HepG2 (cell line): ENCODE measurements around the gene CHID1. TPM values are rescaled to one million over a fixed set of nuclear protein-coding genes. Genes with fewer than 3 reads are reported as not detected.

Experiments
- ATAC-seq: fragments of 200-7000 bp; cut with Tn5 transposase; 3 replicates; pipeline ENCODE4 v1.9.1; 2020; ENCODE audit warnings: mild to moderate bottlenecking, moderate library complexity
- BruUV-seq: library from RNA; stranded (reverse); fragments of 400-500 nt; replicated peaks from 2 replicates; lab custom pipeline; 2021; lab: Mats Ljungman, UMichigan
- CTCF ChIA-PET: fragments of 300-600 bp; formaldehyde crosslinking; extraction: SDS; loops from one replicate; lab custom pipeline; 2021; ENCODE audit warnings: low total read pairs, inconsistent platforms, low intra/inter-chr PET ratio; lab: Yijun Ruan, JAX
- POLR2A ChIA-PET: fragments of 350-600 bp; sonication (Branson Sonifier 250); formaldehyde crosslinking; loops from one replicate; lab custom pipeline; 2020; ENCODE audit warnings: antibody characterized with exemption, inconsistent platforms; lab: Yijun Ruan, JAX
- DNase-seq: peaks from one replicate; pipeline ENCODE4 v3.0.0-alpha.2; 2015; ENCODE audit warnings: low spot score
- FAIRE-seq: peaks from 3 replicates; lab custom pipeline; 2011; peaks lifted over from hg19 to GRCh38; lab: Jason Lieb, UNC
- H2AFZ ChIP-seq: one replicate; pipeline ENCODE4 v1.6.1; 2011; ENCODE audit warnings: low read length, inconsistent platforms
- H3K27ac ChIP-seq: fragments of 300-600 bp; 3 replicates; pipeline ENCODE4 v1.8.0; 2011; ENCODE audit warnings: mixed run types, mild to moderate bottlenecking, mixed read lengths, low read length, inconsistent platforms; ENCODE audit not compliant: insufficient read depth; ENCODE audit errors: extremely low read length
- H3K27me3 ChIP-seq, 2 experiments: fragments of 200-600 bp in 1 of 2; 2 replicates in 1 of 2; 3 replicates in 1 of 2; pipeline versions ENCODE4 v1.6.0 to v1.8.0; 2011; ENCODE audit warnings: low read length in 2 of 2, mild to moderate bottlenecking in 2 of 2, moderate library complexity in 2 of 2, inconsistent platforms in 1 of 2; ENCODE audit not compliant: insufficient read depth in 2 of 2, control insufficient read depth in 1 of 2
- H3K36me3 ChIP-seq, 2 experiments: fragments of 200-600 bp in 1 of 2; replicated peaks in 1 of 2; 2 replicates in 1 of 2; 3 replicates in 1 of 2; pipeline versions ENCODE4 v1.5.1 to v1.8.0; 2011; ENCODE audit warnings: low read length in 2 of 2, inconsistent platforms in 1 of 2; ENCODE audit not compliant: insufficient read depth in 2 of 2, control insufficient read depth in 1 of 2
- H3K4me1 ChIP-seq: 2 replicates; pipeline ENCODE4 v1.5.1; 2012; ENCODE audit warnings: low read length, inconsistent platforms; ENCODE audit not compliant: insufficient read depth
- H3K4me2 ChIP-seq: 2 replicates; pipeline ENCODE4 v1.6.0; 2011; ENCODE audit warnings: low read depth, low read length, inconsistent platforms
- H3K4me3 ChIP-seq, 3 experiments: fragments of 200-600 bp in 1 of 3; sonication (generic), shearing (Covaris generic) in 1 of 3; replicated peaks in 1 of 3; 2 replicates each; pipeline ENCODE4 v1.5.1; 2011 to 2016; ENCODE audit warnings: low read length in 3 of 3, inconsistent platforms in 2 of 3, low read depth in 2 of 3, mild to moderate bottlenecking in 2 of 3, control low read depth in 1 of 3, mixed read lengths in 1 of 3; ENCODE audit not compliant: insufficient read depth in 1 of 3
- H3K79me2 ChIP-seq: one replicate; pipeline ENCODE4 v1.6.1; 2011; ENCODE audit warnings: low read length, inconsistent platforms; ENCODE audit not compliant: insufficient read depth
- H3K9ac ChIP-seq: 2 replicates; pipeline ENCODE4 v1.6.0; 2011; ENCODE audit warnings: mild to moderate bottlenecking, low read depth, low read length, inconsistent platforms; ENCODE audit not compliant: insufficient read depth
- H3K9me3 ChIP-seq: 2 replicates; pipeline ENCODE4 v1.5.1; 2012; ENCODE audit warnings: mild to moderate bottlenecking, low read length
- H4K20me1 ChIP-seq: 2 replicates; pipeline ENCODE4 v1.6.0; 2011; ENCODE audit warnings: inconsistent platforms, mild to moderate bottlenecking, low read length, moderate library complexity; ENCODE audit not compliant: insufficient read depth
- HHEX ChIP-seq: IDR thresholded peaks from 2 replicates; pipeline ENCODE4 v1.6.1; 2016; ENCODE audit warnings: control low read depth
- KMT2A ChIP-seq: sonication (generic); formaldehyde crosslinking; IDR thresholded peaks from 2 replicates; pipeline ENCODE4 v1.4.0; 2020; ENCODE audit warnings: missing genetic modification reagents
- MXD4 ChIP-seq: IDR thresholded peaks from 2 replicates; pipeline ENCODE4 v1.6.1; 2016; ENCODE audit warnings: mild to moderate bottlenecking, missing biosample characterization, missing genetic modification reagents
- RAD21 ChIP-seq: fragments of 450-650 bp; formaldehyde crosslinking; IDR thresholded peaks from 2 replicates; pipeline ENCODE4 v1.5.0; 2020; ENCODE audit warnings: mild to moderate bottlenecking
- RBFOX2 ChIP-seq: fragments of 200-400 bp; formaldehyde crosslinking; IDR thresholded peaks from 2 replicates; pipeline ENCODE4 v1.6.1; 2017; ENCODE audit warnings: low read depth, mild to moderate bottlenecking, low read length
- ZNF296 ChIP-seq: sonication (generic); formaldehyde crosslinking; conservative IDR thresholded peaks from 2 replicates; pipeline ENCODE4 v1.5.0; 2020; ENCODE audit warnings: mild to moderate bottlenecking, missing genetic modification reagents
- ZNF562 ChIP-seq: sonication (generic); formaldehyde crosslinking; IDR thresholded peaks from 2 replicates; pipeline ENCODE4 v1.8.0; 2022; ENCODE audit warnings: missing genetic modification reagents, borderline replicate concordance
- ZNF839 ChIP-seq: sonication (generic); formaldehyde crosslinking; IDR thresholded peaks from 2 replicates; pipeline ENCODE4 v1.4.0; 2020; ENCODE audit warnings: missing genetic modification reagents, mild to moderate bottlenecking, borderline replicate concordance
- WGBS: methylation state at CpG from one replicate; pipeline ENCODE4 v1.1.6; 2017; ENCODE audit warnings: low lambda C conversion rate; 5-methylcytosine and 5-hydroxymethylcytosine counted together
- in situ Hi-C: cut with HindIII; loops from 2 replicates; pipeline ENCODE4 v1.10.0; 2017; ENCODE audit warnings: low pct_unique_long_range_greater_than_20kb; ENCODE audit not compliant: extremely low pct_ligation_motif_present
- intact Hi-C: fragments of 100-400 bp; cut with micrococcal nuclease; formaldehyde crosslinking; loops from one replicate; pipeline ENCODE4 v1.10.0; 2022; ENCODE audit not compliant: unreplicated experiment
- polyA plus RNA-seq, 8 experiments: library from polyadenylated mRNA; depleted of rRNA in 3 of 8; stranded (reverse) in 7 of 8; unstranded in 1 of 8; fragments of >200 nt; fragmentation: Illumina TruSeq in 4 of 8; extraction: Trizol in 4 of 8; gene quantifications; 2 replicates each; pipeline versions ENCODE4 v1.2.1 to v1.2.3, GENCODE V29; 2011 to 2016; ENCODE audit warnings: low read depth in 4 of 8, missing spikeins in 1 of 8, mixed read lengths in 1 of 8; ENCODE audit not compliant: insufficient read depth in 1 of 8
- total RNA-seq, 5 experiments: library from RNA; depleted of rRNA; stranded (reverse); fragments of >200 nt; fragmentation: Illumina TruSeq; extraction: Trizol; gene quantifications; 2 replicates each; pipeline ENCODE4 v1.2.3, GENCODE V29; 2016; ENCODE audit warnings: low read depth in 1 of 5

The CHID1 gene
- total and polyA plus RNA-seq, 2 of the 13 experiments (the other 11 are each of a cell fraction or from before 2014, with no cell fraction given) = 65.1 to 93.6 TPM

DNA sequence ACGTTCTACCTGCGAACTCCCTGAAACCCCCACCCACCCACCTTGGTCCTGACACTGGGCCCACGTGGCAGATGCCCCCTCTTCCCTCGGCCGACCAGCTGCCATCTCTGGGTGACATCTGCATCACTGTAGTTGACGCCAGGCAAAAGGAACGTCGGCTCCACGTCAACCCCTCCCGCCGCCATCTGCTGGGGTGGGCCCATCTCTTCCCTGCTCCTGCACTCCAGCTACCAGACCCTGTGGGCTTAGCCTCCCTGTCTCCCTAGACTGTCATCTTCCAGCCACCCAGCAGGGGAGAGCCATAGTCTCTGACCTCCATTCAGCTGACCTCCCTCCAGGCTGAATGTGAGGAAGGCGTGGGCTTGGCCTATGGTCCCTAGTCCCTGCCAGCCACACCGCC is 21.4 kb downstream of the CHID1 start (continued):
- TF ChIP-seq ZNF562 (CRISPR knock-in tag) = no peak

DNA sequence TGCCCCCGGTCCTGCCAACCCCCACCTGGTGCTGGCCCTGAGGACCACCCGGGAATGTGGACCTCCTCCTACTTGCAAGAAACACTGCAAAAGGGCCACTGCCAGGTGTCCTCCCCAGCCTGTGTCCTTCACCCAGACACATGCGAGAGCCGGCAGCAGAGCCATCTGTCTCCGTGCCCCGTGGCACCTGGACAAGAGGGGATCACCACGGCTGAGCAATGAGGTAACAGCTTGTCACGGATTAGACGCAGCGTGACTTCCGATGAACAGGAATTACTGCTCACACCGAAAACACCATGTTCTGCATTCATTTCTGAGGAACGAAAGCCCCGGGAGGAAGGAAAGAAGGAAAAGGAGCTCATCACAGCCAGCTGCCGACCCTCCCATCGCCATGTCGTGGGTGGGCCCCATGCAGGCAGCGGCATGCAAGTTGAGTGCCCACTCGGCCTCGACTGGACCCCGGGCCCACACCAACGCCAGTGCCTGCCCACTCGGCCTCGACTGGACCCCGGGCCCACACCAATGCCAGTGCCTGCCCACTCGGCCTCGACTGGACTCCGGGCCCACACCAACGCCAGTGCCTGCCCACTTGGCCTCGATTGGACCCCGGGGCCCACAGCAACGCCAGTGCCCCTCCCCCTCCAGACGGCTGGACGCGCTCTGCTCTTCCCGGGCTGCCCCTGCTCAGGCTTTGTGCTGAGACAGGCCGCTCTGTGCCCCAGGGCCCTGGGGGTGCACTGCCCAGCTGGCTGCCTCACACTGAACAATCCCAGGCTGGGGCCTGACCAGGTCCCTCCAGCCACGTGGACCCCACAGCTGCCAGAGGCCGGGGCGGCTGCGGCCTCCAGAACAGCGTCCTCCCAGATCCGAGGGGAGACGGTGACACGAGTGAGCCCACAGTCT is 22.0 kb downstream of the CHID1 start:
- DNase-seq = no peak
- 93% methylated on average over 31 of the region's 45 CpGs for WGBS
- POLR2A ChIA-PET = no interaction called here

DNA sequence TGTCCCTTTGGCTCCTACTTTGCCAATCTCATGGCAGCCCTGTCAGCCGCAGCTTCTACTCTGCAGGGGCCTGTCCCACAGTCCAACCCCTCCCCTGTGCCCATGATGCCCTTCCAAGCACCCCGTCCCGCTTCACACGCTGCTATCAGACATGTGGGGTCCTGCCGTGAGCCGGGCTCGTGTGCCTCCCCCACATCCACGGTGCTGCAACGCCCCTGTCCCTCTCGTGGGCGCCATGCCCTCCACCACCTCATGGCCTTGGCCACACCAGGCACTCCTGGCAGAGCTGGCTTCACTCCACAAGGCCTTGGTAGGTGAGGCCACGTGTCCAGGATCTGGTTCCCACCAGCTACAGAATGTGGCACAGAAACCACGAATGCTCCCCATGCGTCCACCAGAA is 23.0 kb downstream of the CHID1 start:
- Histone ChIP-seq H3K4me3 (no peak overlapping the region), H3K4me1 (no peaks in the 10 kb centered on the region), H3K9me3 (no peaks in the 10 kb centered on the region), H4K20me1 (no peaks in the 10 kb centered on the region), H3K9ac (no peak overlapping the region), H2AFZ (no peak overlapping the region), H3K36me3 (peaks cover 6 to 19% of the 10 kb centered on the region in 2 experiments; a peak in 4 of 5 replicates), H3K4me2 (no peak overlapping the region), H3K27ac (no peak overlapping the region), H3K27me3 (no peaks in the 10 kb centered on the region), H3K79me2 (no peaks in the 10 kb centered on the region)
- FAIRE-seq (no peak), ATAC-seq (no peak), DNase-seq (no peak)
- CTCF ChIA-PET = no interaction called here
- 97% methylated on average over 14 of the region's 14 CpGs for WGBS
- no peak for TF ChIP-seq MXD4 (CRISPR knock-in tag)
- no peak for TF ChIP-seq KMT2A (CRISPR knock-in tag)
- no peak for TF ChIP-seq HHEX (CRISPR knock-in tag)
- no peak for TF ChIP-seq ZNF296 (CRISPR knock-in tag)
- TF ChIP-seq ZNF839 (CRISPR knock-in tag) = no peak
- intact Hi-C loops = no loop called here
- in situ Hi-C loops = loop anchor here (10.0 kb wide), 1 partner anchor 167 kb away; no protein-coding TSS in a partner anchor
- POLR2A ChIA-PET = no interaction called here
- BruUV-seq = no TSS peak

More for the DNA sequence above, 22.0 kb downstream of the CHID1 start:
- no peak overlapping the region for H3K27ac ChIP-seq
- H3K4me3 ChIP-seq = no peak overlapping the region
- FAIRE-seq = no peak
- no peaks in the 10 kb centered on the region for H3K79me2 ChIP-seq
- ATAC-seq = no peak
- no peaks in the 10 kb centered on the region for H3K27me3 ChIP-seq
- H2AFZ ChIP-seq = no peak overlapping the region
- TF ChIP-seq RAD21 (CRISPR knock-in tag) (no peak), RBFOX2 (peak; percentile 40; the same call in 1 of the 2 replicates)
- no peaks in the 10 kb centered on the region for H4K20me1 ChIP-seq
- in situ Hi-C loops (loop anchor here (10.0 kb wide), 1 partner anchor 166 kb away; no protein-coding TSS in a partner anchor), intact Hi-C loops (no loop called here)
- no TSS peak for BruUV-seq
- no peak overlapping the region for H3K4me2 ChIP-seq
- CTCF ChIA-PET = no interaction called here
- H3K9ac ChIP-seq = no peak overlapping the region
- no peaks in the 10 kb centered on the region for H3K4me1 ChIP-seq
- no peaks in the 10 kb centered on the region for H3K9me3 ChIP-seq
- peaks cover 6 to 18% of the 10 kb centered on the region in 2 experiments; a peak in 4 of 5 replicates for H3K36me3 ChIP-seq
